GM12878 (cell line): ENCODE data around the gene PITPNC1. TPM values are rescaled to one million over a fixed set of nuclear protein-coding genes. Genes with fewer than 3 reads are reported as not detected.

Experiments
- ATAC-seq: fragments of 200-7000 bp; cut with Tn5 transposase; 3 replicates; pipeline ENCODE4 v1.9.1; 2020; ENCODE audit warnings: mild to moderate bottlenecking, moderate library complexity
- BruUV-seq: library from RNA; stranded (reverse); fragments of 400-500 nt; replicated peaks from 2 replicates; lab custom pipeline; 2021; lab: Mats Ljungman, UMichigan
- CTCF ChIA-PET: fragments of 300-600 bp; sonication (Branson Sonifier 250); formaldehyde crosslinking; extraction: SDS; loops from one replicate; lab custom pipeline; 2021; ENCODE audit warnings: inconsistent platforms; lab: Yijun Ruan, JAX
- POLR2A ChIA-PET: fragments of 350-600 bp; formaldehyde crosslinking; extraction: SDS; loops from one replicate; lab custom pipeline; 2021; ENCODE audit warnings: inconsistent platforms; lab: Charles Lee
- RAD21 ChIA-PET: fragments of 300-600 bp; sonication (Branson Sonifier 250); formaldehyde crosslinking; loops from one replicate; lab custom pipeline; 2023; ENCODE audit warnings: antibody characterized with exemption; ENCODE audit not compliant: unreplicated experiment; lab: Charles Lee
- SMC1A ChIA-PET: fragments of 300-600 bp; sonication (Branson Sonifier 250); formaldehyde crosslinking; loops from one replicate; lab custom pipeline; 2023; ENCODE audit not compliant: unreplicated experiment, uncharacterized antibody; lab: Charles Lee
- DNase-seq: peaks from one replicate; pipeline ENCODE4 v3.0.0-alpha.2; 2011; ENCODE audit warnings: low read depth, low spot score
- FAIRE-seq: peaks from 3 replicates; lab custom pipeline; 2011; peaks lifted over from hg19 to GRCh38; lab: Jason Lieb, UNC
- H2AFZ ChIP-seq: 2 replicates; pipeline ENCODE4 v1.6.0; 2011; ENCODE audit warnings: low read depth, low read length, control low read depth; ENCODE audit not compliant: control insufficient read depth
- H3K27ac ChIP-seq: 2 replicates; pipeline ENCODE4 v1.5.1; 2011; ENCODE audit warnings: control low read depth; ENCODE audit not compliant: control insufficient read depth, insufficient read depth
- H3K27me3 ChIP-seq, 2 experiments: replicated peaks in 1 of 2; 2 replicates each; pipeline versions ENCODE4 v1.6.0 to v1.6.1; 2011; ENCODE audit warnings: low read length in 1 of 2; ENCODE audit not compliant: control insufficient read depth in 2 of 2, insufficient read depth in 2 of 2
- H3K36me3 ChIP-seq, 2 experiments: 2 replicates each; pipeline ENCODE4 v1.5.1; 2011; ENCODE audit warnings: low read length in 1 of 2; ENCODE audit not compliant: control insufficient read depth in 2 of 2, insufficient read depth in 2 of 2
- H3K4me1 ChIP-seq: 2 replicates; pipeline ENCODE4 v1.6.1; 2011; ENCODE audit warnings: mild to moderate bottlenecking, low read length, moderate library complexity, mixed read lengths; ENCODE audit not compliant: control insufficient read depth, insufficient read depth
- H3K4me2 ChIP-seq: 2 replicates; pipeline ENCODE4 v1.6.0; 2011; ENCODE audit warnings: control low read depth; ENCODE audit not compliant: control insufficient read depth, insufficient read depth
- H3K4me3 ChIP-seq: fragments of 200-600 bp; sonication (generic); 2 replicates; pipeline ENCODE4 v1.5.1; 2016
- H3K79me2 ChIP-seq: 2 replicates; pipeline ENCODE4 v1.6.0; 2011; ENCODE audit warnings: low read length; ENCODE audit not compliant: control insufficient read depth, insufficient read depth
- H3K9ac ChIP-seq: 2 replicates; pipeline ENCODE4 v1.8.0; 2011; ENCODE audit warnings: low read length, control low read depth, mixed read lengths; ENCODE audit not compliant: control insufficient read depth, insufficient read depth
- H3K9me3 ChIP-seq: replicated peaks from 3 replicates; pipeline ENCODE4 v1.5.1; 2011; ENCODE audit warnings: mild to moderate bottlenecking, low read length; ENCODE audit not compliant: control insufficient read depth, insufficient read depth
- H4K20me1 ChIP-seq: 2 replicates; pipeline ENCODE4 v1.6.0; 2011; ENCODE audit not compliant: control insufficient read depth, insufficient read depth
- HDGF ChIP-seq: fragments of 450-650 bp; IDR thresholded peaks from 2 replicates; pipeline ENCODE4 v1.6.1; 2016; ENCODE audit warnings: antibody characterized with exemption
- KDM1A ChIP-seq: fragments of 200-600 bp; sonication (generic); IDR thresholded peaks from 2 replicates; pipeline ENCODE4 v1.6.1; 2016; ENCODE audit warnings: borderline replicate concordance
- MXI1 ChIP-seq: fragments of 150-350 bp; IDR thresholded peaks from 2 replicates; pipeline ENCODE4 v1.6.1; 2011; ENCODE audit warnings: low read depth, mild to moderate bottlenecking, inconsistent platforms, low read length, improper control_type of control experiment
- ZNF274 ChIP-seq: IDR thresholded peaks from one replicate; pipeline ENCODE4 v1.8.0; 2011; ENCODE audit not compliant: insufficient read length, insufficient read depth
- WGBS: methylation state at CpG from one replicate; pipeline ENCODE4 v1.1.6; 2016; ENCODE audit warnings: low lambda C conversion rate; ENCODE audit not compliant: insufficient replicate concordance, insufficient coverage; ENCODE audit errors: missing lambda C conversion rate; 5-methylcytosine and 5-hydroxymethylcytosine counted together
- in situ Hi-C: fragments of 300-500 bp; cut with MboI; formaldehyde crosslinking; loops from 9 replicates; pipeline ENCODE4 v1.14.3; 2018; ENCODE audit warnings: mixed read lengths
- intact Hi-C: fragments of 100-400 bp; cut with micrococcal nuclease; formaldehyde crosslinking; loops from one replicate; pipeline ENCODE4 v1.14.2; 2022; ENCODE audit not compliant: unreplicated experiment
- polyA plus RNA-seq, 11 experiments: library from polyadenylated mRNA; depleted of rRNA in 4 of 11; unstranded in 6 of 11; stranded (reverse) in 5 of 11; fragments of >200 nt; fragmentation: Nextera tagmentation in 4 of 11; fragmentation: Illumina TruSeq in 1 of 11; extraction: Ambion mirVana in 4 of 11; extraction: Trizol in 1 of 11; gene quantifications; 1 replicate in 1 of 11; 2 replicates in 10 of 11; pipeline versions ENCODE4 v1.2.1 to v1.2.3, GENCODE V29; 2011 to 2016; ENCODE audit warnings: inconsistent platforms in 2 of 11, missing spikeins in 2 of 11, low read depth in 1 of 11
- total RNA-seq, 4 experiments: library from RNA; depleted of rRNA in 3 of 4; stranded (reverse); fragments of >200 nt in 3 of 4; fragmentation: Illumina TruSeq in 1 of 4; extraction: Trizol in 1 of 4; gene quantifications; 2 replicates each; pipeline versions ENCODE4 v1.2.1 to v1.2.3, GENCODE V29; 2013 to 2021
- TF ChIP-seq, protein P1 (sequence below): fragments of 450-650 bp; IDR thresholded peaks from 2 replicates; pipeline ENCODE4 v1.6.1; 2017; ENCODE audit warnings: borderline replicate concordance
- TF ChIP-seq, protein P2 (sequence below): fragments of 450-650 bp; IDR thresholded peaks from 2 replicates; pipeline ENCODE4 v1.6.1; 2018; ENCODE audit warnings: borderline replicate concordance, mild to moderate bottlenecking; ENCODE audit not compliant: partially characterized antibody
- TF ChIP-seq, protein P3 (sequence below): IDR thresholded peaks from 2 replicates; pipeline ENCODE4 v1.6.1; 2011; ENCODE audit warnings: low read depth, mild to moderate bottlenecking, low read length, moderate library complexity, borderline replicate concordance; ENCODE audit errors: extremely low read depth
- TF ChIP-seq, protein P4 (sequence below): fragments of 450-650 bp; formaldehyde crosslinking; IDR thresholded peaks from 2 replicates; pipeline ENCODE4 v1.4.0; 2020; ENCODE audit warnings: mild to moderate bottlenecking, moderate library complexity

Gene PITPNC1
- total and polyA plus RNA-seq, 10 of the 15 experiments (the other 5 are each of a cell fraction or from before 2014, with no cell fraction given), result 12.2 to 62.4 (median 47.3) TPM

DNA sequence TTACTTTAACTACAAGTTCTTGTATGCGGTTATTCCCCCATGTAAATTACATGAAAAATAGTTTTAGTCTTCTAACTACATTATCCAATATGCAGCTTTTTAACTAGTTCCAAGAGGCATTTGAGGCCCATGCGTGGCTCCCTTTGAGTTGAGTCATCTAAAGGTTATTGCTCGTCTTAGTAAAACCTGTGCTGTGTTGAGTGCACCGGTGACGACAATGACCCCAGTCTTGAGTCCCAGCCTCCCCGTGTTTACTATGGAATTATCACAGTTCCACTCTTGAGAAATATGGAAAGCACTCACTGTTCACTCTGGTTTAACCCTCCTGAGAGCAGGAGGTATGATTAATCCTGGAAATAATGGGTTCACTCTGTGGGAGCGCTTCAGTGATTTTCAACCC is 119.2 kb downstream of the PITPNC1 start:
- ChIA-PET SMC1A (no interaction called here), RAD21 (no interaction called here), CTCF (interaction anchor here (1.4 kb wide), 2 partner anchors 10 to 25 kb away, joined by 3 read pairs; no protein-coding TSS in a partner anchor), POLR2A (no interaction called here)
- 69% methylated on average over 7 of the region's 7 CpGs for WGBS
- ATAC-seq (no peak), FAIRE-seq (no peak), DNase-seq (no peak)
- no peak overlapping the region for H3K27ac ChIP-seq
- H2AFZ ChIP-seq, result no peak overlapping the region
- no peak overlapping the region for H3K4me2 ChIP-seq
- H3K9ac ChIP-seq, result no peak overlapping the region
- no peaks in the 10 kb centered on the region for H3K9me3 ChIP-seq
- H3K4me1 ChIP-seq, result no peaks in the 10 kb centered on the region; the same call in 1 of the 2 replicates
- BruUV-seq, result no TSS peak
- peaks cover 3% of the 10 kb centered on the region; the same call in 1 of the 2 replicates for H3K79me2 ChIP-seq
- no peaks in the 10 kb centered on the region; the same call in 1 of the 2 replicates for H4K20me1 ChIP-seq
- no peaks in the 10 kb centered on the region for H3K36me3 ChIP-seq
- TF ChIP-seq, protein P1, sequence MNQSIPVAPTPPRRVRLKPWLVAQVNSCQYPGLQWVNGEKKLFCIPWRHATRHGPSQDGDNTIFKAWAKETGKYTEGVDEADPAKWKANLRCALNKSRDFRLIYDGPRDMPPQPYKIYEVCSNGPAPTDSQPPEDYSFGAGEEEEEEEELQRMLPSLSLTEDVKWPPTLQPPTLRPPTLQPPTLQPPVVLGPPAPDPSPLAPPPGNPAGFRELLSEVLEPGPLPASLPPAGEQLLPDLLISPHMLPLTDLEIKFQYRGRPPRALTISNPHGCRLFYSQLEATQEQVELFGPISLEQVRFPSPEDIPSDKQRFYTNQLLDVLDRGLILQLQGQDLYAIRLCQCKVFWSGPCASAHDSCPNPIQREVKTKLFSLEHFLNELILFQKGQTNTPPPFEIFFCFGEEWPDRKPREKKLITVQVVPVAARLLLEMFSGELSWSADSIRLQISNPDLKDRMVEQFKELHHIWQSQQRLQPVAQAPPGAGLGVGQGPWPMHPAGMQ, result no peak
- no peak for TF ChIP-seq KDM1A
- in situ Hi-C loops (no loop called here), intact Hi-C loops (no loop called here)
- no peaks in the 10 kb centered on the region for H3K27me3 ChIP-seq
- H3K4me3 ChIP-seq, result no peak overlapping the region

DNA sequence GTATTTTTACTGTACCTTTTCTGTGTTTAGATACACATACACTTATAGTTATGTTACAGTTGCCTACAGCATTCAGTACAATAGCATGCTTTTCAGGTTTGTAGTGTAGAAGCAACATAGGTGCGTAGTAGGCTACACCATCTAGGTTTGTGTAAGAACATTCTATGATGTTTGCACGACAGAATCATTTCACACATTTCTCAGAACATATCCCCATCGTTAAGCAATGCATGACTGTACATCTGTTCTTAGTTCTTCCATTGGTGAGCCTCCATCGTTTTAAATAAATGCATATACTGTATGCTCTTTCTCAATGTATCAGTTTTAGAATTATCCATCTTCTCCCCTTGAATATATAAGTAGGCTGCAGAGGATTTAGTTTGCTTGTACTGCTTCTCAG is 122.6 kb downstream of the PITPNC1 start:
- H3K27me3 ChIP-seq, result no peaks in the 10 kb centered on the region
- RAD21 ChIA-PET, result no interaction called here
- no TSS peak for BruUV-seq
- H3K9me3 ChIP-seq, result no peaks in the 10 kb centered on the region
- no peak for ATAC-seq
- no peak for DNase-seq
- POLR2A ChIA-PET, result no interaction called here
- no peak overlapping the region for H3K4me2 ChIP-seq
- H3K36me3 ChIP-seq, result no peaks in the 10 kb centered on the region
- no peak overlapping the region for H3K9ac ChIP-seq
- H2AFZ ChIP-seq, result no peak overlapping the region
- no peaks in the 10 kb centered on the region; the same call in 1 of the 2 replicates for H4K20me1 ChIP-seq
- peaks cover 2% of the 10 kb centered on the region for H3K79me2 ChIP-seq
- FAIRE-seq, result no peak
- in situ Hi-C loops (no loop called here), intact Hi-C loops (no loop called here)
- no peak overlapping the region for H3K27ac ChIP-seq
- CTCF ChIA-PET, result no interaction called here
- SMC1A ChIA-PET, result interaction anchor here (0.8 kb wide), 1 partner anchor 32 kb away, joined by 3 read pairs; no protein-coding TSS in a partner anchor
- H3K4me3 ChIP-seq, result no peak overlapping the region
- H3K4me1 ChIP-seq, result no peaks in the 10 kb centered on the region
- WGBS, result 56% methylated on average over 4 of the region's 4 CpGs
- TF ChIP-seq MXI1 (no peak), HDGF (no peak), ZNF274 (no peak)
- TF ChIP-seq, protein P2, sequence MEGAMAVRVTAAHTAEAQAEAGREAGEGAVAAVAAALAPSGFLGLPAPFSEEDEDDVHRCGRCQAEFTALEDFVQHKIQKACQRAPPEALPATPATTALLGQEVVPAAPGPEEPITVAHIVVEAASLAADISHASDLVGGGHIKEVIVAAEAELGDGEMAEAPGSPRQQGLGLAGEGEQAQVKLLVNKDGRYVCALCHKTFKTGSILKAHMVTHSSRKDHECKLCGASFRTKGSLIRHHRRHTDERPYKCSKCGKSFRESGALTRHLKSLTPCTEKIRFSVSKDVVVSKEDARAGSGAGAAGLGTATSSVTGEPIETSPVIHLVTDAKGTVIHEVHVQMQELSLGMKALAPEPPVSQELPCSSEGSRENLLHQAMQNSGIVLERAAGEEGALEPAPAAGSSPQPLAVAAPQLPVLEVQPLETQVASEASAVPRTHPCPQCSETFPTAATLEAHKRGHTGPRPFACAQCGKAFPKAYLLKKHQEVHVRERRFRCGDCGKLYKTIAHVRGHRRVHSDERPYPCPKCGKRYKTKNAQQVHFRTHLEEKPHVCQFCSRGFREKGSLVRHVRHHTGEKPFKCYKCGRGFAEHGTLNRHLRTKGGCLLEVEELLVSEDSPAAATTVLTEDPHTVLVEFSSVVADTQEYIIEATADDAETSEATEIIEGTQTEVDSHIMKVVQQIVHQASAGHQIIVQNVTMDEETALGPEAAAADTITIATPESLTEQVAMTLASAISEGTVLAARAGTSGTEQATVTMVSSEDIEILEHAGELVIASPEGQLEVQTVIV, result no peak
- TF ChIP-seq, protein P3, sequence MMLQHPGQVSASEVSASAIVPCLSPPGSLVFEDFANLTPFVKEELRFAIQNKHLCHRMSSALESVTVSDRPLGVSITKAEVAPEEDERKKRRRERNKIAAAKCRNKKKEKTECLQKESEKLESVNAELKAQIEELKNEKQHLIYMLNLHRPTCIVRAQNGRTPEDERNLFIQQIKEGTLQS, result no peak
- TF ChIP-seq, protein P4, sequence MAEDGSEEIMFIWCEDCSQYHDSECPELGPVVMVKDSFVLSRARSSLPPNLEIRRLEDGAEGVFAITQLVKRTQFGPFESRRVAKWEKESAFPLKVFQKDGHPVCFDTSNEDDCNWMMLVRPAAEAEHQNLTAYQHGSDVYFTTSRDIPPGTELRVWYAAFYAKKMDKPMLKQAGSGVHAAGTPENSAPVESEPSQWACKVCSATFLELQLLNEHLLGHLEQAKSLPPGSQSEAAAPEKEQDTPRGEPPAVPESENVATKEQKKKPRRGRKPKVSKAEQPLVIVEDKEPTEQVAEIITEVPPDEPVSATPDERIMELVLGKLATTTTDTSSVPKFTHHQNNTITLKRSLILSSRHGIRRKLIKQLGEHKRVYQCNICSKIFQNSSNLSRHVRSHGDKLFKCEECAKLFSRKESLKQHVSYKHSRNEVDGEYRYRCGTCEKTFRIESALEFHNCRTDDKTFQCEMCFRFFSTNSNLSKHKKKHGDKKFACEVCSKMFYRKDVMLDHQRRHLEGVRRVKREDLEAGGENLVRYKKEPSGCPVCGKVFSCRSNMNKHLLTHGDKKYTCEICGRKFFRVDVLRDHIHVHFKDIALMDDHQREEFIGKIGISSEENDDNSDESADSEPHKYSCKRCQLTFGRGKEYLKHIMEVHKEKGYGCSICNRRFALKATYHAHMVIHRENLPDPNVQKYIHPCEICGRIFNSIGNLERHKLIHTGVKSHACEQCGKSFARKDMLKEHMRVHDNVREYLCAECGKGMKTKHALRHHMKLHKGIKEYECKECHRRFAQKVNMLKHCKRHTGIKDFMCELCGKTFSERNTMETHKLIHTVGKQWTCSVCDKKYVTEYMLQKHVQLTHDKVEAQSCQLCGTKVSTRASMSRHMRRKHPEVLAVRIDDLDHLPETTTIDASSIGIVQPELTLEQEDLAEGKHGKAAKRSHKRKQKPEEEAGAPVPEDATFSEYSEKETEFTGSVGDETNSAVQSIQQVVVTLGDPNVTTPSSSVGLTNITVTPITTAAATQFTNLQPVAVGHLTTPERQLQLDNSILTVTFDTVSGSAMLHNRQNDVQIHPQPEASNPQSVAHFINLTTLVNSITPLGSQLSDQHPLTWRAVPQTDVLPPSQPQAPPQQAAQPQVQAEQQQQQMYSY (CRISPR knock-in tag), result no peak
